ENCODE measurements around the gene OVOL2. TPM values are rescaled to one million over a fixed set of nuclear protein-coding genes. Genes with fewer than 3 reads are reported as not detected.

OVOL2 gene
- total and polyA plus RNA-seq, 2 of the 8 experiments (the other 6 are each of a cell fraction or from before 2014, with no cell fraction given) = 11.0 to 11.4 TPM

GRCh38 chr20:18009116-18009515, 48.6 kb downstream of the OVOL2 start:
- TF ChIP-seq SIRT6 (IDR thresholded peaks at IDR 0.05; ENCODE audit: low read length) (no peak), TEAD4 (IDR thresholded peaks at IDR 0.05; ENCODE audit: low read depth, low read length) (no peak), HDAC2 (IDR thresholded peaks at IDR 0.05; ENCODE audit: borderline replicate concordance in 1 of 2, low read depth in 2 of 2, low read length in 2 of 2) (no peak), SP4 (IDR thresholded peaks at IDR 0.05; ENCODE audit: low read length) (no peak)
- Histone ChIP-seq H3K23me2 (ENCODE audit: low read depth, low read length) (no peaks in the 10 kb centered on the region), H3K79me1 (ENCODE audit: low read depth, low read length) (no peaks in the 10 kb centered on the region), H3K23ac (ENCODE audit: insufficient read length) (no peak overlapping the region), H3K18ac (ENCODE audit: extremely low read depth, low read length) (no peak overlapping the region), H2BK20ac (ENCODE audit: low read length) (no peak overlapping the region), H4K20me1 (replicated peaks in 1 of 2; ENCODE audit: control insufficient read depth in 1 of 2, insufficient read depth in 2 of 2, low read length in 2 of 2) (no peaks in the 10 kb centered on the region), H2BK120ac (replicated peaks; ENCODE audit: low read depth, low read length) (no peak overlapping the region), H3K79me2 (ENCODE audit: control insufficient read depth in 1 of 2, insufficient read depth in 2 of 2, low read length in 2 of 2) (no peaks in the 10 kb centered on the region), H2AFZ (ENCODE audit: low read length) (no peak overlapping the region), H2BK15ac (ENCODE audit: low read length) (no peak overlapping the region), H4K91ac (replicated peaks; ENCODE audit: insufficient read length, low read length) (no peak overlapping the region), H3K9ac (replicated peaks in 1 of 4; ENCODE audit: extremely low read depth in 1 of 4, low read depth in 3 of 4, low read length in 3 of 4) (no peak overlapping the region), H2AK5ac (ENCODE audit: low read depth, low read length) (no peak overlapping the region), H3K4me3 (ENCODE audit: extremely low read depth in 1 of 4, insufficient read depth in 2 of 4, low read depth in 3 of 4, low read length in 4 of 4) (no peak overlapping the region), H3K9me3 (ENCODE audit: insufficient read depth in 2 of 2, low read depth in 1 of 2, low read length in 1 of 2) (no peaks in the 10 kb centered on the region), H4K5ac (ENCODE audit: insufficient read length, low read depth, low read length) (no peak overlapping the region), H3K4me2 (ENCODE audit: insufficient read depth in 1 of 2, low read depth in 2 of 2, low read length in 2 of 2) (no peak overlapping the region), H3K36me3 (ENCODE audit: control insufficient read depth in 2 of 4, insufficient read depth in 4 of 4, low read length in 3 of 4) (no peaks in the 10 kb centered on the region; a peak in 2 of 8 replicates), H2BK5ac (ENCODE audit: low read depth, low read length) (no peak overlapping the region), H3K27me3 (replicated peaks in 1 of 4; ENCODE audit: control insufficient read depth in 3 of 4, extremely low read depth in 1 of 4, insufficient read depth in 3 of 4, low read length in 3 of 4) (no peaks in the 10 kb centered on the region), H3K14ac (ENCODE audit: insufficient read length) (no peak overlapping the region), H3K27ac (ENCODE audit: low read depth, low read length) (no peak overlapping the region), H3K56ac (replicated peaks; ENCODE audit: insufficient read length, low read depth, low read length) (no peak overlapping the region), H3K4ac (replicated peaks; ENCODE audit: insufficient read length, low read depth, low read length) (no peak overlapping the region), H3K4me1 (replicated peaks in 1 of 4; ENCODE audit: control insufficient read depth in 3 of 4, insufficient read depth in 4 of 4, low read length in 3 of 4) (peaks cover 0 to 13% (median 8%) of the 10 kb centered on the region in 4 experiments; a peak in 6 of 7 replicates), H2BK12ac (ENCODE audit: low read depth, low read length) (no peak overlapping the region), H4K8ac (ENCODE audit: extremely low read depth, insufficient read depth, low read length) (no peak overlapping the region)
- FAIRE-seq (no peak), DNase-seq (ENCODE audit: low read depth in 1 of 2, low spot score in 2 of 2) (no peak)
- ChIA-PET CTCF (ENCODE audit: partially characterized antibody) (no interaction called here), POLR2A (ENCODE audit: partially characterized antibody) (interaction anchor here (1.4 kb wide), 1 partner anchor 16 kb away, joined by 4 read pairs; no protein-coding TSS in a partner anchor)
- WGBS, 2 experiments (ENCODE audit: extremely low coverage in 1 of 2, insufficient coverage in 1 of 2, insufficient read length in 1 of 2, insufficient replicate concordance in 2 of 2, low coverage in 1 of 2, low lambda C conversion rate in 2 of 2, missing lambda C conversion rate in 1 of 2) = 86% methylated on average over 6 of the region's 7 CpGs; no CpG with 5 or more reads in 1 of the 2 experiments
